ENCODE measurements around the gene COG5.
A peak's percentile ranks its signal among the peaks of the same experiment; 100 is the strongest.

COG5 gene

GRCh38 chr7:107394831-107395230, 168.9 kb downstream of the COG5 start:
- CTCF ChIA-PET: no interaction called here
- DNase-seq (ENCODE audit: extremely low spot score): no peak
- POLR2A ChIA-PET: no interaction called here
- TF ChIP-seq ZNF384 (IDR thresholded peaks at IDR 0.05): no peak
- no peak for TF ChIP-seq FOXM1 (IDR thresholded peaks at IDR 0.05; ENCODE audit: borderline replicate concordance)
- no peak for TF ChIP-seq FOXA1 (IDR thresholded peaks at IDR 0.05)
- no peak for TF ChIP-seq LEF1 (IDR thresholded peaks at IDR 0.05; ENCODE audit: borderline replicate concordance)
- TF ChIP-seq TARDBP (IDR thresholded peaks at IDR 0.05): no peak

- no peak for DNase-seq (ENCODE audit: extremely low spot score)
- ChIA-PET CTCF (interaction anchor here (0.7 kb wide), 1 partner anchor 481 kb away, joined by 3 read pairs; no protein-coding TSS in a partner anchor), POLR2A (no interaction called here)
- TF ChIP-seq FOXK2 (IDR thresholded peaks at IDR 0.05): no peak
- TF ChIP-seq FOXA1 (IDR thresholded peaks at IDR 0.05): no peak
- no peak for TF ChIP-seq L3MBTL2 (conservative IDR thresholded peaks at IDR 0.05)
- TF ChIP-seq CTBP1 (IDR thresholded peaks at IDR 0.05; ENCODE audit: borderline replicate concordance): no peak
- no peak for TF ChIP-seq TARDBP (IDR thresholded peaks at IDR 0.05)
- TF ChIP-seq BHLHE40 (IDR thresholded peaks at IDR 0.05; ENCODE audit: borderline replicate concordance): no peak
- TF ChIP-seq SUZ12 (IDR thresholded peaks at IDR 0.05): no peak
- TF ChIP-seq ELF4 (IDR thresholded peaks at IDR 0.05): no peak
- TF ChIP-seq HDGF (IDR thresholded peaks at IDR 0.05; ENCODE audit: borderline replicate concordance): no peak
- TF ChIP-seq FOXM1 (IDR thresholded peaks at IDR 0.05; ENCODE audit: borderline replicate concordance): no peak
- TF ChIP-seq NFRKB (IDR thresholded peaks at IDR 0.05): no peak
- TF ChIP-seq SP1 (IDR thresholded peaks at IDR 0.05): no peak
- no peak for TF ChIP-seq PKNOX1 (IDR thresholded peaks at IDR 0.05)
- no peak for TF ChIP-seq ARNT (IDR thresholded peaks at IDR 0.05)
- no peak for TF ChIP-seq ZNF384 (IDR thresholded peaks at IDR 0.05)
Observed at GRCh38 chr7:107394276-107394675, 169.4 kb downstream of the COG5 start.

- TF ChIP-seq LEF1 (IDR thresholded peaks at IDR 0.05; ENCODE audit: borderline replicate concordance) (no peak), ARNT (IDR thresholded peaks at IDR 0.05) (no peak), NFRKB (IDR thresholded peaks at IDR 0.05) (no peak), FOXM1 (IDR thresholded peaks at IDR 0.05; ENCODE audit: borderline replicate concordance) (no peak), PKNOX1 (IDR thresholded peaks at IDR 0.05) (no peak), ZNF384 (IDR thresholded peaks at IDR 0.05) (no peak), SP1 (IDR thresholded peaks at IDR 0.05) (no peak), ELF4 (IDR thresholded peaks at IDR 0.05) (no peak), BHLHE40 (IDR thresholded peaks at IDR 0.05; ENCODE audit: borderline replicate concordance) (no peak), TARDBP (IDR thresholded peaks at IDR 0.05) (no peak), L3MBTL2 (conservative IDR thresholded peaks at IDR 0.05) (no peak), FOXK2 (IDR thresholded peaks at IDR 0.05) (no peak), SUZ12 (IDR thresholded peaks at IDR 0.05) (no peak), FOXA1 (IDR thresholded peaks at IDR 0.05) (no peak), HDGF (IDR thresholded peaks at IDR 0.05; ENCODE audit: borderline replicate concordance) (no peak), CTBP1 (IDR thresholded peaks at IDR 0.05; ENCODE audit: borderline replicate concordance) (no peak)
- DNase-seq (ENCODE audit: extremely low spot score): no peak
- POLR2A ChIA-PET: no interaction called here
- CTCF ChIA-PET: no interaction called here
Observed at GRCh38 chr7:107392830-107393229, 170.9 kb downstream of the COG5 start.

GRCh38 chr7:107390916-107391315, 172.8 kb downstream of the COG5 start:
- ChIA-PET POLR2A (no interaction called here), CTCF (no interaction called here)
- no peak for TF ChIP-seq TARDBP (IDR thresholded peaks at IDR 0.05)
- no peak for TF ChIP-seq ZNF384 (IDR thresholded peaks at IDR 0.05)
- no peak for TF ChIP-seq CTBP1 (IDR thresholded peaks at IDR 0.05; ENCODE audit: borderline replicate concordance)
- TF ChIP-seq LEF1 (IDR thresholded peaks at IDR 0.05; ENCODE audit: borderline replicate concordance): no peak
- TF ChIP-seq SUZ12 (IDR thresholded peaks at IDR 0.05): no peak
- no peak for TF ChIP-seq ARNT (IDR thresholded peaks at IDR 0.05)
- no peak for TF ChIP-seq SP1 (IDR thresholded peaks at IDR 0.05)
- TF ChIP-seq FOXA1 (IDR thresholded peaks at IDR 0.05): no peak
- TF ChIP-seq PKNOX1 (IDR thresholded peaks at IDR 0.05): no peak
- TF ChIP-seq BHLHE40 (IDR thresholded peaks at IDR 0.05; ENCODE audit: borderline replicate concordance): no peak
- TF ChIP-seq ELF4 (IDR thresholded peaks at IDR 0.05): no peak
- no peak for TF ChIP-seq FOXK2 (IDR thresholded peaks at IDR 0.05)
- no peak for DNase-seq (ENCODE audit: extremely low spot score)

GRCh38 chr7:107388604-107389003, 175.1 kb downstream of the COG5 start:
- TF ChIP-seq SUZ12 (IDR thresholded peaks at IDR 0.05) (no peak), LEF1 (IDR thresholded peaks at IDR 0.05; ENCODE audit: borderline replicate concordance) (no peak), FOXM1 (IDR thresholded peaks at IDR 0.05; ENCODE audit: borderline replicate concordance) (no peak), ELF4 (IDR thresholded peaks at IDR 0.05) (no peak), SP1 (IDR thresholded peaks at IDR 0.05) (no peak), CTBP1 (IDR thresholded peaks at IDR 0.05; ENCODE audit: borderline replicate concordance) (no peak)
- DNase-seq (ENCODE audit: extremely low spot score): no peak
- CTCF ChIA-PET: interaction anchor here (1.7 kb wide), 1 partner anchor 113 kb away, joined by 3 read pairs; no protein-coding TSS in a partner anchor
- POLR2A ChIA-PET: no interaction called here

- DNase-seq (ENCODE audit: extremely low spot score): peak; percentile 10
- POLR2A ChIA-PET: interaction anchor here (1.7 kb wide), 1 partner anchor 13 kb away, joined by 4 read pairs; no protein-coding TSS in a partner anchor
- TF ChIP-seq PKNOX1 (IDR thresholded peaks at IDR 0.05): peak; percentile 84
- TF ChIP-seq HDGF (IDR thresholded peaks at IDR 0.05; ENCODE audit: borderline replicate concordance): no peak
- TF ChIP-seq TARDBP (IDR thresholded peaks at IDR 0.05): no peak
- no peak for TF ChIP-seq ARNT (IDR thresholded peaks at IDR 0.05)
- TF ChIP-seq NFRKB (IDR thresholded peaks at IDR 0.05): no peak
- TF ChIP-seq ZNF384 (IDR thresholded peaks at IDR 0.05): no peak
- TF ChIP-seq BHLHE40 (IDR thresholded peaks at IDR 0.05; ENCODE audit: borderline replicate concordance): no peak
- TF ChIP-seq CTBP1 (IDR thresholded peaks at IDR 0.05; ENCODE audit: borderline replicate concordance): peak; percentile 50; the same call in 1 of the 2 replicates
- TF ChIP-seq FOXA1 (IDR thresholded peaks at IDR 0.05): no peak
- no peak for TF ChIP-seq SP1 (IDR thresholded peaks at IDR 0.05)
- TF ChIP-seq LEF1 (IDR thresholded peaks at IDR 0.05; ENCODE audit: borderline replicate concordance): no peak
- TF ChIP-seq SUZ12 (IDR thresholded peaks at IDR 0.05): no peak
- CTCF ChIA-PET: interaction anchor here (1.7 kb wide), 1 partner anchor 114 kb away, joined by 3 read pairs; no protein-coding TSS in a partner anchor
Observed at GRCh38 chr7:107387573-107388219, 176.0 kb downstream of the COG5 start.

All from HEK293T (cell line).